ENCODE measurements around the gene GRPEL1. TPM values are rescaled to one million over a fixed set of nuclear protein-coding genes. Genes with fewer than 3 reads are reported as not detected.

The GRPEL1 gene
- total and polyA plus RNA-seq, 2 of the 4 experiments (the other 2 are of a cell fraction) = 33.0 to 33.9 TPM

DNA sequence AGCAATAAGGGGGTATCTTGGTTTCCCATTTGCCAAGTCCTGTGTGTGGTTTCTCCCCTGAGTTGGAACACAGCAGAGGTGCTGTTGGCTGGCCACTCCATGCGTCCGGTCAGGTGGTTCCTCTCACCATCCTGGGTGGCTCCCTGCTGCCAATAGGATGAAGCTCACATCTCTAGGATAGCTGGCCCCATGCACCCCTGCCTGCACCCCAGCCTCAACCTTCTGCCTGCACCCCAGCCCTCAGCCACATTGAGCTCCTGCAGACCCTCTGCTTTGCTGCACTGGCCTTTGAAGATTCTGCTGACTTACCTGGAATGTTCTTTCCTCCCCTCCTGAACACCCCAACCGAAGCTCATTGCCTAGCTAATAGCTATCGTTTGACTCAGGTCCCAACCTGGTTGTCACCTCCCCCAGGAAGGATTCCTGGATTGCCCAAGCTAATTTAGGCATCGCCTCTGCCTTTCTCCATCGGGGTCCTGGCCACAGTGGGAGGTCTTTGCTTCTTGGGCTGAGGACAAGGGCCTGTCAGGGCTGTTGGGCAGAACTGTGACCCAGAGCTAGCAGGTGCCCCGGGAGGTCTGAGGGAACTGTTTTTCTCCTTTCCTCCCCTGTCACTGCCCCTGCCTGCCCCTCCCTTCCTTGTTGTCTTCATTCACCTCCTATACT is 36.6 kb upstream of the GRPEL1 start:
- CTCF ChIA-PET = interaction anchor here (0.6 kb wide), 1 partner anchor 15 kb away, joined by 4 read pairs; no protein-coding TSS in a partner anchor
- in situ Hi-C loops (cut with MboI; ENCODE audit: low sequenced_read_pairs) = no loop called here
- no peak for DNase-seq

More for the DNA sequence above, 36.6 kb upstream of the GRPEL1 start:
- H3K9me3 ChIP-seq (ENCODE audit: control insufficient read depth, insufficient read depth, low read length) = no peaks in the 10 kb centered on the region
- no peak overlapping the region for H3K9ac ChIP-seq (ENCODE audit: low read depth, low read length)
- H4K20me1 ChIP-seq (ENCODE audit: insufficient read depth, low read length) = peaks cover 4% of the 10 kb centered on the region; the same call in 1 of the 2 replicates
- TF ChIP-seq POLR2A (IDR thresholded peaks at IDR 0.05; ENCODE audit: low read depth, low read length) = no peak
- no peak for TF ChIP-seq SMC3 (IDR thresholded peaks at IDR 0.05; ENCODE audit: low read depth, low read length)
- peaks cover 7% of the 10 kb centered on the region; the same call in 1 of the 2 replicates for H3K9me1 ChIP-seq (ENCODE audit: insufficient read depth, low read length)
- no peak overlapping the region for H3K14ac ChIP-seq (replicated peaks; ENCODE audit: low read depth, low read length)
- H2AK5ac ChIP-seq (ENCODE audit: low read depth, low read length) = no peak overlapping the region
- H2BK15ac ChIP-seq (ENCODE audit: low read depth, low read length) = no peak overlapping the region
- no peak overlapping the region for H2AFZ ChIP-seq (replicated peaks; ENCODE audit: low read length, poor library complexity)
- POLR2A ChIA-PET (ENCODE audit: unreplicated experiment) = no interaction called here
- H2AK9ac ChIP-seq (replicated peaks; ENCODE audit: low read depth, low read length, poor library complexity) = no peak overlapping the region
- H4K8ac ChIP-seq (ENCODE audit: low read depth in 2 of 2, low read length in 2 of 2) = no peak overlapping the region
- no peak overlapping the region for H2BK20ac ChIP-seq (ENCODE audit: low read depth, low read length)
- H3K23ac ChIP-seq (ENCODE audit: low read depth, low read length) = no peak overlapping the region
- H3K79me1 ChIP-seq (ENCODE audit: low read depth in 1 of 2, low read length in 2 of 2) = no peaks in the 10 kb centered on the region
- no peak overlapping the region for H3K56ac ChIP-seq (ENCODE audit: extremely low read depth, insufficient read depth, low read length)
- no CpG with 5 or more reads among the region's 7 CpGs for WGBS, 2 experiments (ENCODE audit: extremely low coverage in 2 of 2, insufficient read length in 1 of 2)
- BruUV-seq (replicated peaks) = no TSS peak
- peaks cover 6% of the 10 kb centered on the region; the same call in 1 of the 2 replicates for H3K4me1 ChIP-seq (ENCODE audit: control insufficient read depth, insufficient read depth, low read length)
- no peak for ATAC-seq (ENCODE audit: low read depth)
- H4K5ac ChIP-seq (ENCODE audit: low read depth, low read length) = no peak overlapping the region
- H3K4me2 ChIP-seq (ENCODE audit: low read depth, low read length) = no peak overlapping the region
- H2BK5ac ChIP-seq (ENCODE audit: low read depth, low read length, poor library complexity, severe bottlenecking) = no peak overlapping the region
- no peak overlapping the region for H3K4me3 ChIP-seq (ENCODE audit: insufficient read depth, low read depth, low read length)
- no peak overlapping the region for H3K18ac ChIP-seq (ENCODE audit: low read depth, low read length)
- H2BK120ac ChIP-seq (ENCODE audit: low read depth, low read length) = no peak overlapping the region
- H3K36me3 ChIP-seq (ENCODE audit: control insufficient read depth, insufficient read depth, low read length) = no peaks in the 10 kb centered on the region
- H4K91ac ChIP-seq (ENCODE audit: insufficient read depth, low read depth, low read length) = no peak overlapping the region
- dilution Hi-C loops (cut with HindIII; ENCODE audit: low sequenced_read_pairs, unreplicated experiment) = no loop called here
- no peak overlapping the region for H3K4ac ChIP-seq (ENCODE audit: low read depth, low read length)
- H3K27me3 ChIP-seq (ENCODE audit: control insufficient read depth, insufficient read depth, low read length) = peaks cover 16% of the 10 kb centered on the region; the same call in 1 of the 2 replicates
- intact Hi-C loops (cut with micrococcal nuclease) = loop anchor here (5.0 kb wide), 1 partner anchor 88 kb away; the partner anchor contains the start of gene SORCS2
- H3K27ac ChIP-seq (ENCODE audit: insufficient read depth, low read length) = no peak overlapping the region

Data from IMR-90 (cell line).